ENCODE data around the gene C15orf39. TPM values are rescaled to one million over a fixed set of nuclear protein-coding genes. Genes with fewer than 3 reads are reported as not detected.

C15orf39 gene
- total RNA-seq, 2 experiments from 2014 or later, result 14.1 to 14.2 TPM

- ChIA-PET CTCF (no interaction called here), POLR2A (no interaction called here)
- Mint-ChIP-seq H3K4me1 (ENCODE audit: low read depth) (no peaks in the 10 kb centered on the region), H3K4me3 (no peak overlapping the region), H3K27ac (no peak overlapping the region), H3K27me3 (no peaks in the 10 kb centered on the region), H3K9me3 (peaks cover 3% of the 10 kb centered on the region), H3K36me3 (no peaks in the 10 kb centered on the region)
- intact Hi-C loops (cut with micrococcal nuclease), result no loop called here
- DNase-seq, result no peak
These were observed 7.7 kb upstream of the C15orf39 start for GRCh38 chr15:75193976-75194375.

- H3K27ac Mint-ChIP-seq, result no peak overlapping the region
- intact Hi-C loops (cut with micrococcal nuclease), result no loop called here
- no peak for DNase-seq
- ChIA-PET POLR2A (no interaction called here), CTCF (no interaction called here)
- H3K4me3 Mint-ChIP-seq, result no peak overlapping the region
- no peaks in the 10 kb centered on the region for H3K36me3 Mint-ChIP-seq
- peaks cover 3% of the 10 kb centered on the region for H3K9me3 Mint-ChIP-seq
- no peaks in the 10 kb centered on the region for H3K27me3 Mint-ChIP-seq
- H3K4me1 Mint-ChIP-seq (ENCODE audit: low read depth), result no peaks in the 10 kb centered on the region
These were observed 7.3 kb upstream of the C15orf39 start for GRCh38 chr15:75194397-75194796.

- no peaks in the 10 kb centered on the region for H3K36me3 Mint-ChIP-seq
- no peak overlapping the region for H3K27ac Mint-ChIP-seq
- ChIA-PET POLR2A (no interaction called here), CTCF (no interaction called here)
- H3K4me1 Mint-ChIP-seq (ENCODE audit: low read depth), result peaks cover 1% of the 10 kb centered on the region
- no peak for DNase-seq
- H3K27me3 Mint-ChIP-seq, result no peaks in the 10 kb centered on the region
- no peak overlapping the region for H3K4me3 Mint-ChIP-seq
- peaks cover 3% of the 10 kb centered on the region for H3K9me3 Mint-ChIP-seq
- intact Hi-C loops (cut with micrococcal nuclease), result no loop called here
These were observed 6.4 kb upstream of the C15orf39 start for GRCh38 chr15:75195122-75195765.

DNA sequence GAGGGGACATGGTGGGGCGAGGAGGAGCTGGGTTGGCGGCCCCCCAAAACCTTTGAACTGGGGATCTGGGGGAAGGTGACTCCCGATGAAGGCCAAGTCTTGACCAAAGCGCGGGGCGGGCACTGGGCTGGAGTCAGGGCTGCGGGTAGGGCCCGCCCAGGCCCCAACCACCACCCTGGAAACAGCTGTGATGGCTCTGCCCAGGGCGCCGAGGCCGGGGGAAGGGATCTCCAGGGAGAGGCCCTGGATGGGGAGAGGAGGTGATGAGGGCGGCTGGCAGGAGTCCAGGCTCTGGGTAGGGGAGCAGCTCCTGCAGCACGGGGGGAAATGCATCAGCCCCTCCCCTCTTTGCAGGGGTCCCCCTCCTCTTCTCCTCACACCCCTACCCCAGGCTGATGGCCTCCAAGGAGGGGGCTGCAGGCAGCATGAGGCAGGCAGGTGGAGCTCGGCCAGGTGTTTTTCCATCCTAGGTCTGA, 5.9 kb upstream of the C15orf39 start:
- H3K27me3 Mint-ChIP-seq, result no peaks in the 10 kb centered on the region
- H3K27ac Mint-ChIP-seq, result no peak overlapping the region
- POLR2A ChIA-PET, result no interaction called here
- intact Hi-C loops (cut with micrococcal nuclease), result no loop called here
- peaks cover under 1% of the 10 kb centered on the region for H3K9me3 Mint-ChIP-seq
- H3K36me3 Mint-ChIP-seq, result no peaks in the 10 kb centered on the region
- no peak overlapping the region for H3K4me3 Mint-ChIP-seq
- no peak for DNase-seq
- peaks cover 7% of the 10 kb centered on the region for H3K4me1 Mint-ChIP-seq (ENCODE audit: low read depth)
- CTCF ChIA-PET, result interaction anchor here (1.4 kb wide), 1 partner anchor 165 kb away, joined by 8 read pairs; no protein-coding TSS in a partner anchor

- POLR2A ChIA-PET, result no interaction called here
- intact Hi-C loops (cut with micrococcal nuclease), result no loop called here
- Mint-ChIP-seq H3K36me3 (no peaks in the 10 kb centered on the region), H3K4me3 (no peak overlapping the region), H3K27me3 (no peaks in the 10 kb centered on the region), H3K27ac (no peak overlapping the region), H3K4me1 (ENCODE audit: low read depth) (peaks cover 13% of the 10 kb centered on the region), H3K9me3 (no peaks in the 10 kb centered on the region)
- CTCF ChIA-PET, result interaction anchor here (1.4 kb wide), 2 partner anchors 167 to 565 kb away, joined by 4 to 8 read pairs; no protein-coding TSS in a partner anchor
- no peak for DNase-seq
These were observed 4.5 kb upstream of the C15orf39 start for GRCh38 chr15:75197062-75197630.

DNA sequence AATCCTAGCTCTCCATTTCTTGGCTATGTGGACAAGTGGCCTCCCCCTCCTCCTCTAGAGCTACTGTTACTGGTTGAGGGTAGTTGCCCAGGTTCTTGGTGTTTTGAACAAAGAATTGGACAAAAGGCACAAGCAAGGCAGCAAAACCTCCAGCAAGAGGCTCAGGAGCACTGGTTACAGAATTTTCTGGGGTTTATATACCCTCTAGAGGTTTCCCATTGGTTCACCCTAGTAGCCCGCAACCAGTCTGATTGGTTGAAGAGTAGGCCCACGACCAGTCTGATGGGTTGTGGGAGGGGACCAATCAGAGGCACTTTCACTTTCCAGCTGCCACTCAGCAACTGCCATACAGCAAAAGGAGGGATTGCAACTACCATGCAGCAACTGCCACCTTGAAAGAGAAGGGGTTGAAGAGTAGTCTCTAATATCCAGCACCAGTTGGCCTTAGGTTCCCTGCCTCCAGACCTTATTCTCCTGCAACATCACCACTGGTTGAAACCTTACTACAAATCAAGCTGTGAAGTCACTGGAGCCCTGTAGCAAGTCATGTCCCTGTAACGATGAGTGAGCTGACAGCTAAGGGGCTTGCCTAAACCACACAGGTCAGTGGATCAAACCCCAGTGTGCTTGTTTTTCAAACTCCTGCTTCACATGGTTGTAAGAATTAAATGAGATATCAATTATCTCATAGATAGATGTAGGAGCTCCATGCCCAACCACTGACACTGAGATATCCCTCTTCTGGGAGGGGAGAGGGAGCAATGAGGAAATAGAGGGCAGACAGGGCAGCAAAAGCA, 2.9 kb upstream of the C15orf39 start:
- Mint-ChIP-seq H3K27me3 (no peaks in the 10 kb centered on the region), H3K4me1 (ENCODE audit: low read depth) (peaks cover 21% of the 10 kb centered on the region), H3K9me3 (no peaks in the 10 kb centered on the region), H3K27ac (no peak overlapping the region), H3K4me3 (no peak overlapping the region), H3K36me3 (no peaks in the 10 kb centered on the region)
- intact Hi-C loops (cut with micrococcal nuclease), result no loop called here
- DNase-seq, result peak; percentile 42
- ChIA-PET POLR2A (interaction anchor here (0.8 kb wide), 1 partner anchor 176 kb away, joined by 3 read pairs; the partner anchor contains the start of gene PPCDC), CTCF (interaction anchor here (3.9 kb wide), 1 partner anchor 156 kb away, joined by 34 read pairs; no protein-coding TSS in a partner anchor)

DNA sequence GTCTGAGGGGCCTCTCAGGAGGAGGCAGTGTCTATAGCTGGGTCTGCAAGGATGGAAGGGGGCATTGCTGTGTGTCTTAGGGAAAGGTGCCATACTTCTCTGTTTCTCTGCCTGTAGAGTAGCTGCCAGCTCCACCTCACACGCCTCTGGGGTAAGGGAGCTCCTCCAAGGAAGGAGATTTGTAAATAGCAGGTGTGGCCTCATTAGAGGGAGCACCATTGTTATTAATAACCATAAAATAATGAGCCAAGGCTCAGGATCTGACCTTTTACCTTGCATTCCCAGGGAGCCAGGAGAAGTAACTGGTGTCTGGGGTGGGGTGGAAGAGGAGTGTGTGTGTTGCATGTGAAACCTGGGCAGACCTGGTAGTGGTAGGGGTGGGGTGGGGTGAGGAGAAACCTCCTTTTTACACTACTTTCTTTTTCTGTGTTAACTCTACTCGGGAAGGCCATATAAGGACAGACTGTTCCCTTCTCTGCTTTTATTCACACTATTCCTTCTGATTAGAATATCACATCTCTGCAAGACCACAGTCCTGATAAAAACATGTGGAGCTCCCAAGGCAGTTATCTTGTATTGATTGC, 2.2 kb upstream of the C15orf39 start:
- no peaks in the 10 kb centered on the region for H3K9me3 Mint-ChIP-seq
- H3K4me1 Mint-ChIP-seq (ENCODE audit: low read depth), result peaks cover 28% of the 10 kb centered on the region
- ChIA-PET POLR2A (interaction anchor here (0.8 to 3.2 kb wide), 2 partner anchors 175 to 176 kb away, joined by 3 to 30 read pairs; partner anchors contain the start of gene PPCDC), CTCF (interaction anchor here (3.2 to 3.9 kb wide), 2 partner anchors 157 to 170 kb away, joined by 28 to 34 read pairs; no protein-coding TSS in a partner anchor)
- intact Hi-C loops (cut with micrococcal nuclease), result no loop called here
- H3K36me3 Mint-ChIP-seq, result no peaks in the 10 kb centered on the region
- DNase-seq, result no peak
- no peak overlapping the region for H3K27ac Mint-ChIP-seq
- H3K27me3 Mint-ChIP-seq, result no peaks in the 10 kb centered on the region
- no peak overlapping the region for H3K4me3 Mint-ChIP-seq

GRCh38 chr15:75200391-75200764, 1.3 kb upstream of the C15orf39 start:
- intact Hi-C loops (cut with micrococcal nuclease), result loop anchor here (5.0 to 10.0 kb wide), 3 partner anchors 252 to 413 kb away; partner anchors contain the start of genes SCAMP2 and SIN3A
- Mint-ChIP-seq H3K27ac (no peak overlapping the region), H3K36me3 (no peaks in the 10 kb centered on the region), H3K4me1 (ENCODE audit: low read depth) (peaks cover 35% of the 10 kb centered on the region), H3K4me3 (peak overlapping the region; percentile 81), H3K27me3 (no peaks in the 10 kb centered on the region), H3K9me3 (no peaks in the 10 kb centered on the region)
- CTCF ChIA-PET, result interaction anchor here (1.4 to 3.9 kb wide), 5 partner anchors 158 to 236 kb away, joined by 3 to 34 read pairs (median 19); partner anchors contain the start of gene PPCDC
- POLR2A ChIA-PET, result interaction anchor here (1.7 to 3.2 kb wide), 2 partner anchors 108 to 176 kb away, joined by 5 to 30 read pairs; partner anchors contain the start of gene PPCDC
- no peak for DNase-seq

DNA sequence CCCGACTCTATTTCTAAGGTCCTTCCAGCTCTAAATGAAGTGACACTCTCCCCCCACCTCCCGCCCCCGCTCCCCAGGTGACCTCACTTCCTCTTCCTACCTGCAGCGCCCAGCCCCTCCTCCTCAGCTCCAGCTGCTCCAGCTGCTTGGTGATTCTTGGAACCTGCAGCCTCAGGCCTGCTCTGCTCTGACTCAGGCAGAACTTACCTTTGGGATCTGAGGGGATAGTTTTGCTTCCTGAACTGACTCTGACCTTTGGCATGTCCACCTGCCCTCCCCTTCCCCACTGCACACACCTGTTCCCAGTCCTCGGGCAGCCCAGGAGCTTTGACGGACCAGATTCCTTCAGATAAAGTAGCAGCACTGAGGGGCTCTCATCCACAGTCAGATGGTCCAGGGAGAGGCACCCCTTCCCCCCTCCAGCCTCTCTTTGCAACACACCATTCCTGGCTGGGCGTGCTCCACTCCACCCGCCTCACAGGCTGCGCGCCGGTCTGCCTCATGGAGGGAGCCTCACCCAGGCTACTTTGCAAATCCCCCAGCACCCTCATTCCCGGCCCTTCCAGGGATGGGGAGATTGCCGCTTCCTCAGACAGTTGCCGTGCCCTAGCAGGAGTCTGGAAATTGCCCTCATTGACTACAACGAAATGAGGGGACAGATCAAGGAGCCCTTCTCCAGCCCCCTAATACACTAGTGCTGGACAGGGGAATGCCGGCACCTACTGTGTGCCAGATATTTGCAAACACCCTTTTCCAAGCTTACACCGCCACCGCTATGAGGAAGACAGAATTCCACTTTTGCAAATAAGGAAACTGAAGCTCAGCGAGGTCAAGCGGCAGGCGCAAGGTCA, 692 bp upstream of the C15orf39 start:
- no peaks in the 10 kb centered on the region for H3K36me3 Mint-ChIP-seq
- DNase-seq, result peak; percentile 75
- no peaks in the 10 kb centered on the region for H3K27me3 Mint-ChIP-seq
- peak overlapping the region; percentile 63 for H3K27ac Mint-ChIP-seq
- ChIA-PET CTCF (interaction anchor here (0.7 to 3.9 kb wide), 22 partner anchors 8 to 299 kb away, joined by 3 to 34 read pairs (median 4); partner anchors contain the start of genes PPCDC and RPP25), POLR2A (interaction anchor here (1.0 to 3.2 kb wide), 6 partner anchors 109 to 177 kb away, joined by 3 to 30 read pairs (median 4); partner anchors contain the start of gene PPCDC)
- H3K4me3 Mint-ChIP-seq, result peak overlapping the region; percentile 81
- intact Hi-C loops (cut with micrococcal nuclease), result loop anchor here (5.0 to 10.0 kb wide), 3 partner anchors 251 to 414 kb away; partner anchors contain the start of genes SCAMP2 and SIN3A
- peaks cover 35% of the 10 kb centered on the region for H3K4me1 Mint-ChIP-seq (ENCODE audit: low read depth)
- H3K9me3 Mint-ChIP-seq, result no peaks in the 10 kb centered on the region

GRCh38 chr15:75202251-75203016, 752 bp downstream of the C15orf39 start:
- Mint-ChIP-seq H3K4me1 (ENCODE audit: low read depth) (peaks cover 35% of the 10 kb centered on the region), H3K27me3 (no peaks in the 10 kb centered on the region), H3K4me3 (peak overlapping the region; percentile 89), H3K27ac (peak overlapping the region; percentile 84), H3K9me3 (no peaks in the 10 kb centered on the region), H3K36me3 (peaks cover under 1% of the 10 kb centered on the region)
- intact Hi-C loops (cut with micrococcal nuclease), result loop anchor here (5.0 to 10.0 kb wide), 3 partner anchors 250 to 415 kb away; partner anchors contain the start of genes SCAMP2 and SIN3A
- ChIA-PET CTCF (interaction anchor here (0.5 to 3.9 kb wide), 18 partner anchors 10 to 295 kb away, joined by 3 to 89 read pairs (median 6); partner anchors contain the start of gene PPCDC), POLR2A (interaction anchor here (1.1 to 3.2 kb wide), 6 partner anchors 159 to 253 kb away, joined by 4 to 30 read pairs (median 5); partner anchors contain the start of genes PPCDC and RPP25)
- DNase-seq, result peak; percentile 89
